Measurements from ENCODE around the gene COL4A6. TPM values are rescaled to one million over a fixed set of nuclear protein-coding genes. Genes with fewer than 3 reads are reported as not detected.

COL4A6 gene
- polyA plus RNA-seq, 4 donors, result 0.43 to 2.5 TPM; not detected in 2

DNA sequence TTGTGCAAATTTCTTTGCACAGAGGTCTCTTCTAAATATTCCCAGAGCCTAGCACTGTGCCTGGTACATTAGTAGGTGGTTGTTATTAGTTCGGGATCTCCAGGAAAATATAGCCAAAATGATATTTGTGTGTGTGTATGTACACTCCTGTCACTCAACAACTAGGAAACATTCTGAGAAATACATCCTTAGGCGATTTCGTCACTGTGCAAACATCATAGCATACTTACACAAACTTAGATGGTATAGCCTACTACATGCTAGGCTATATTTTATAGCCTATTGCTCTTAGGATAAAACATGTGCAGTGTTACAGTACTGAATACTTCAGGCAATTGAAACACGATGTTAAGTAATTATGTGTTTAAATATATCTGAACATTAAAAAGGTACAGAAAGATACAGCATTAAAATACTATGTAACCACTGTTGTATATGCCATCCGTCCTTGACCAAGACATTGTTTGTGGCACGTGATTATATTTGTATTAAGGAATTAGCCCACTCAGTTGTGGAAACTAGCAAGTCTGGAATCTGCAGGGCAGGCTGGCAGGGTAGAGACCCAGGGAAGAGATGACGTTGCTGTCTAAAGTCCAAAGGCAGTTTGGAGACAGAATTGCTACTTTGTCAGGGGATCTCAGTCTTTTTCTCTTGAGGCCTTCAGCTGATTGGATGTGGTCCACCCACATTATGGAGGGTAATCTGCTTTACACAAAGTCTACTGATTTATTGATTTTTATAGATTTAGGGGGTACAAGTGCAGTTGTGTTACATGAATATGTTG, 106.9 kb downstream of the COL4A6 start:
- Histone ChIP-seq H3K9me3 (ENCODE audit: control insufficient read depth in 2 of 2, insufficient read depth in 1 of 2, low read depth in 1 of 2, low read length in 1 of 2) (no peaks in the 10 kb centered on the region), H3K36me3 (ENCODE audit: control insufficient read depth in 3 of 3, insufficient read depth in 2 of 3, low read depth in 1 of 3, low read length in 3 of 3) (no peaks in the 10 kb centered on the region), H3K27me3 (ENCODE audit: control insufficient read depth in 3 of 3, insufficient read depth in 3 of 3, low read length in 3 of 3) (no peaks in the 10 kb centered on the region), H3K27ac (ENCODE audit: low read depth in 1 of 3, low read length in 2 of 3) (no peak overlapping the region), H3K4me1 (ENCODE audit: control insufficient read depth in 3 of 3, insufficient read depth in 2 of 3, low read depth in 1 of 3, low read length in 2 of 3) (no peaks in the 10 kb centered on the region), H3K4me3 (ENCODE audit: low read depth in 1 of 3, low read length in 3 of 3) (no peak overlapping the region)
- FAIRE-seq, result peak; percentile 62
- 41 to 72% (median 48%) methylated on average over 7 of the region's 7 CpGs for WGBS, 3 donors
- DNase-seq, result peak in 1 of 2 donors; percentile 55

GRCh38 chrX:108323751-108324150, 114.5 kb downstream of the COL4A6 start:
- Histone ChIP-seq H3K27me3 (ENCODE audit: control insufficient read depth in 3 of 3, insufficient read depth in 3 of 3, low read length in 3 of 3) (no peaks in the 10 kb centered on the region), H3K36me3 (ENCODE audit: control insufficient read depth in 3 of 3, insufficient read depth in 2 of 3, low read depth in 1 of 3, low read length in 3 of 3) (no peaks in the 10 kb centered on the region), H3K4me1 (ENCODE audit: control insufficient read depth in 3 of 3, insufficient read depth in 2 of 3, low read depth in 1 of 3, low read length in 2 of 3) (no peaks in the 10 kb centered on the region), H3K27ac (ENCODE audit: low read depth in 1 of 3, low read length in 2 of 3) (no peak overlapping the region), H3K4me3 (ENCODE audit: low read depth in 1 of 3, low read length in 3 of 3) (no peak overlapping the region), H3K9me3 (ENCODE audit: control insufficient read depth in 2 of 2, insufficient read depth in 1 of 2, low read depth in 1 of 2, low read length in 1 of 2) (no peaks in the 10 kb centered on the region)
- no peak for FAIRE-seq
- 58 to 64% (median 59%) methylated on average over 5 of the region's 5 CpGs for WGBS, 3 donors
- no peak for DNase-seq

DNA sequence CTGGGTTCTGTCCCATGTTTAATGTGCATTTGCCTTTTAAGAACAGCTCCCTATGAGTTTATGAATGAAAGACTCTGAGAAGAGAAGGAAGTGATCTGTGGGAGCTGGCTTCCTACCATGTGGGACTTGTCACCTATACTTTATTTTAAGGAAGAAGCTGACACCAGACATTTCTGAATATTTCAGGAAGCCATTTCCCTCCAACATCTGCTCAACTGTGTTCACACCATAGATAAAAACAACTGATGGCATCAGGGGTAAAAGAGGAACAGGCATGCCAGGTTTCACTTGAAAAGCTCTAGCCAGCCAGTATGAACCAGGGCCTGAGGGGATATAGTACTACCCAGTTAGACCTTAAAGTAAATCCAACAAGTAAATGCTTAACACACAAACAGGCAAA, 116.0 kb downstream of the COL4A6 start:
- no peaks in the 10 kb centered on the region for H3K4me1 ChIP-seq (ENCODE audit: control insufficient read depth in 3 of 3, insufficient read depth in 2 of 3, low read depth in 1 of 3, low read length in 2 of 3)
- FAIRE-seq (no peak), DNase-seq (no peak)

GRCh38 chrX:108316456-108316855, 121.8 kb downstream of the COL4A6 start:
- Histone ChIP-seq H3K9me3 (ENCODE audit: control insufficient read depth in 2 of 2, insufficient read depth in 1 of 2, low read depth in 1 of 2, low read length in 1 of 2) (no peaks in the 10 kb centered on the region), H3K4me3 (ENCODE audit: low read depth in 1 of 3, low read length in 3 of 3) (no peak overlapping the region), H3K4me1 (ENCODE audit: control insufficient read depth in 3 of 3, insufficient read depth in 2 of 3, low read depth in 1 of 3, low read length in 2 of 3) (no peaks in the 10 kb centered on the region), H3K27ac (ENCODE audit: low read depth in 1 of 3, low read length in 2 of 3) (no peak overlapping the region), H3K27me3 (ENCODE audit: control insufficient read depth in 3 of 3, insufficient read depth in 3 of 3, low read length in 3 of 3) (no peaks in the 10 kb centered on the region), H3K36me3 (ENCODE audit: control insufficient read depth in 3 of 3, insufficient read depth in 2 of 3, low read depth in 1 of 3, low read length in 3 of 3) (no peaks in the 10 kb centered on the region)
- FAIRE-seq (no peak), DNase-seq (no peak)
- 0 to 54% (median 7%) methylated on average over 1 of the region's 1 CpG for WGBS, 3 donors

More for the DNA sequence above, 116.0 kb downstream of the COL4A6 start:
- Histone ChIP-seq H3K27ac (ENCODE audit: low read depth in 1 of 3, low read length in 2 of 3) (no peak overlapping the region), H3K9me3 (ENCODE audit: control insufficient read depth in 2 of 2, insufficient read depth in 1 of 2, low read depth in 1 of 2, low read length in 1 of 2) (no peaks in the 10 kb centered on the region), H3K36me3 (ENCODE audit: control insufficient read depth in 3 of 3, insufficient read depth in 2 of 3, low read depth in 1 of 3, low read length in 3 of 3) (no peaks in the 10 kb centered on the region), H3K27me3 (ENCODE audit: control insufficient read depth in 3 of 3, insufficient read depth in 3 of 3, low read length in 3 of 3) (no peaks in the 10 kb centered on the region), H3K4me3 (ENCODE audit: low read depth in 1 of 3, low read length in 3 of 3) (no peak overlapping the region)

GRCh38 chrX:108313669-108314068, 124.6 kb downstream of the COL4A6 start:
- Histone ChIP-seq H3K27ac (ENCODE audit: low read depth in 1 of 3, low read length in 2 of 3) (no peak overlapping the region), H3K27me3 (ENCODE audit: control insufficient read depth in 3 of 3, insufficient read depth in 3 of 3, low read length in 3 of 3) (no peaks in the 10 kb centered on the region), H3K36me3 (ENCODE audit: control insufficient read depth in 3 of 3, insufficient read depth in 2 of 3, low read depth in 1 of 3, low read length in 3 of 3) (no peaks in the 10 kb centered on the region), H3K9me3 (ENCODE audit: control insufficient read depth in 2 of 2, insufficient read depth in 1 of 2, low read depth in 1 of 2, low read length in 1 of 2) (no peaks in the 10 kb centered on the region), H3K4me3 (ENCODE audit: low read depth in 1 of 3, low read length in 3 of 3) (no peak overlapping the region), H3K4me1 (ENCODE audit: control insufficient read depth in 3 of 3, insufficient read depth in 2 of 3, low read depth in 1 of 3, low read length in 2 of 3) (no peaks in the 10 kb centered on the region)
- DNase-seq (no peak), FAIRE-seq (no peak)
- 78 to 85% (median 81%) methylated on average over 1 of the region's 1 CpG for WGBS, 3 donors

DNA sequence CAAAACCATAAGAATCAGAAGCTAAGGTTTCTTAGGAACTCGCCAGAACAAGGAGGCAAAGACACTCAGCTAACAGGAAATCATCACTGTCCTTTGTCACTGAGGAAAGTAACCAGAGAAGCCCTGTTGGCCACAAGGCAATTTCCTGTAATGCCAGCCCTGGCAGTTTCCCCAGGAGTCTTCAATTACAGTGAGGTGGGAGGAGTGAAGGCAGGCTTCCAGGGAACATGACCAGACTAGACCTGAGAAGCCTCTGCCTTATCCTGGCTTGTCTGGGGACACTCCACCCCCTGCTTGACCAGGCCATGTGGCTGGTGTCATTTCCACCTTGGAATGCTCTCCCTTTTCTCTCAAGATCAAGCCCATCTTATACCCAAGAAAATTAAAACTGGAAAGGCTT, 125.3 kb downstream of the COL4A6 start:
- Histone ChIP-seq H3K27ac (ENCODE audit: low read depth in 1 of 3, low read length in 2 of 3) (no peak overlapping the region), H3K4me1 (ENCODE audit: control insufficient read depth in 3 of 3, insufficient read depth in 2 of 3, low read depth in 1 of 3, low read length in 2 of 3) (no peaks in the 10 kb centered on the region), H3K36me3 (ENCODE audit: control insufficient read depth in 3 of 3, insufficient read depth in 2 of 3, low read depth in 1 of 3, low read length in 3 of 3) (no peaks in the 10 kb centered on the region), H3K27me3 (ENCODE audit: control insufficient read depth in 3 of 3, insufficient read depth in 3 of 3, low read length in 3 of 3) (no peaks in the 10 kb centered on the region), H3K9me3 (ENCODE audit: control insufficient read depth in 2 of 2, insufficient read depth in 1 of 2, low read depth in 1 of 2, low read length in 1 of 2) (no peaks in the 10 kb centered on the region), H3K4me3 (ENCODE audit: low read depth in 1 of 3, low read length in 3 of 3) (no peak overlapping the region)
- FAIRE-seq, result no peak
- DNase-seq, result no peak
- WGBS, 3 donors, result 46 to 85% (median 64%) methylated on average over 1 of the region's 1 CpG

DNA sequence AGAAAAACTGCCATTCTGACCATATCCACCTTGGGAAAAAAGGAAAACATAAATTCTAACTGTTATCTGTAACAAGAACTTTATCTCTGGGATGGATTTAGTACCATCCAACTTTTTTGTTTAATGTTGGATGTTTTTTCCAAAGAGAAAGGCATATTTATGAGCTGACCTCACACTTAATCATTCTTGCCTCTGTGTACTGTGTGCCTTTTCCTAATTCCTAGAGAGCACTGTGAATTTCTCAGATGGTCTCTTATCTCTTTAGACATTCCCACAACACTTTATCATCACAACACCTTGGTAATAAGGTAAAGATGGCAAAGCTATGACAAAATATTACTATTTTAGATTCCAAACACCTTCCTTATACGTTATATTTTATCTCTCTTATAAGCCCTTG, 126.2 kb downstream of the COL4A6 start:
- Histone ChIP-seq H3K27ac (ENCODE audit: low read depth in 1 of 3, low read length in 2 of 3) (no peak overlapping the region), H3K4me1 (ENCODE audit: control insufficient read depth in 3 of 3, insufficient read depth in 2 of 3, low read depth in 1 of 3, low read length in 2 of 3) (no peaks in the 10 kb centered on the region), H3K27me3 (ENCODE audit: control insufficient read depth in 3 of 3, insufficient read depth in 3 of 3, low read length in 3 of 3) (no peaks in the 10 kb centered on the region), H3K36me3 (ENCODE audit: control insufficient read depth in 3 of 3, insufficient read depth in 2 of 3, low read depth in 1 of 3, low read length in 3 of 3) (no peaks in the 10 kb centered on the region), H3K9me3 (ENCODE audit: control insufficient read depth in 2 of 2, insufficient read depth in 1 of 2, low read depth in 1 of 2, low read length in 1 of 2) (no peaks in the 10 kb centered on the region), H3K4me3 (ENCODE audit: low read depth in 1 of 3, low read length in 3 of 3) (no peak overlapping the region)
- no peak for FAIRE-seq
- no peak for DNase-seq
- 38 to 72% (median 39%) methylated on average over 1 of the region's 1 CpG for WGBS, 3 donors

- WGBS, 3 donors, result 71 to 84% (median 81%) methylated on average over 1 of the region's 1 CpG
- H3K36me3 ChIP-seq (ENCODE audit: control insufficient read depth in 3 of 3, insufficient read depth in 2 of 3, low read depth in 1 of 3, low read length in 3 of 3), result no peaks in the 10 kb centered on the region
These were observed 127.7 kb downstream of the COL4A6 start for GRCh38 chrX:108310506-108310905.

DNA sequence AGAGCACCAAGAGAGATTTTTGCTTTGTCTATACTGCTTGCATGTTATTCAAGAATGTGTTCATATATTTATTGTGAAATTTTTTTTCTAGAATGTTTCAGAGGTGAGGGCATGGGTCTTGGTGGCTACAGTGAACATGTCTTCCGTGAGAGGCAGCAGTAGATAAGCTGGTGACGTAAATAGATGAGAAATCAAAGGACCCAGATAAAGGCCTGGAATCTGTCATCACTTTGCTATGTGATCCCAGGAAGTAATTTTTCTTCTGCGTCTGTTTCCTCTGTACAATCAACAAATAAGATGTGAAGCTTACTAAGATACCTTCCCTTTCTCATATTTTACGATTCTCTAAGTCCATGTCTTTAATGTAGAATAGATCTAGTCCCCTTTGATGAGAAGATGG, 129.1 kb downstream of the COL4A6 start:
- no peak overlapping the region for H3K27ac ChIP-seq (ENCODE audit: low read depth in 1 of 3, low read length in 2 of 3)
- H3K4me1 ChIP-seq (ENCODE audit: control insufficient read depth in 3 of 3, insufficient read depth in 2 of 3, low read depth in 1 of 3, low read length in 2 of 3), result no peaks in the 10 kb centered on the region
- DNase-seq (no peak), FAIRE-seq (no peak)
- no peaks in the 10 kb centered on the region for H3K27me3 ChIP-seq (ENCODE audit: control insufficient read depth in 3 of 3, insufficient read depth in 3 of 3, low read length in 3 of 3)
- H3K9me3 ChIP-seq (ENCODE audit: control insufficient read depth in 2 of 2, insufficient read depth in 1 of 2, low read depth in 1 of 2, low read length in 1 of 2), result no peaks in the 10 kb centered on the region
- no peaks in the 10 kb centered on the region for H3K36me3 ChIP-seq (ENCODE audit: control insufficient read depth in 3 of 3, insufficient read depth in 2 of 3, low read depth in 1 of 3, low read length in 3 of 3)
- 32 to 60% (median 43%) methylated on average over 4 of the region's 4 CpGs for WGBS, 3 donors
- no peak overlapping the region for H3K4me3 ChIP-seq (ENCODE audit: low read depth in 1 of 3, low read length in 3 of 3)

More at GRCh38 chrX:108310506-108310905, 127.7 kb downstream of the COL4A6 start:
- DNase-seq, result no peak
- H3K4me3 ChIP-seq (ENCODE audit: low read depth in 1 of 3, low read length in 3 of 3), result no peak overlapping the region
- H3K27me3 ChIP-seq (ENCODE audit: control insufficient read depth in 3 of 3, insufficient read depth in 3 of 3, low read length in 3 of 3), result no peaks in the 10 kb centered on the region
- H3K27ac ChIP-seq (ENCODE audit: low read depth in 1 of 3, low read length in 2 of 3), result no peak overlapping the region
- no peak for FAIRE-seq
- no peaks in the 10 kb centered on the region for H3K9me3 ChIP-seq (ENCODE audit: control insufficient read depth in 2 of 2, insufficient read depth in 1 of 2, low read depth in 1 of 2, low read length in 1 of 2)
- no peaks in the 10 kb centered on the region for H3K4me1 ChIP-seq (ENCODE audit: control insufficient read depth in 3 of 3, insufficient read depth in 2 of 3, low read depth in 1 of 3, low read length in 2 of 3)
